ENCODE measurements around the gene GSTM3. TPM values are rescaled to one million over a fixed set of nuclear protein-coding genes. Genes with fewer than 3 reads are reported as not detected.
"Not testable (repeated sequence)": the region's sequence is repeated elsewhere in the genome, so short reads cannot be mapped to it uniquely, and the experiment has no call there.

Gene GSTM3
- total RNA-seq, 1 experiment from 2014 or later = 10.6 TPM

DNA sequence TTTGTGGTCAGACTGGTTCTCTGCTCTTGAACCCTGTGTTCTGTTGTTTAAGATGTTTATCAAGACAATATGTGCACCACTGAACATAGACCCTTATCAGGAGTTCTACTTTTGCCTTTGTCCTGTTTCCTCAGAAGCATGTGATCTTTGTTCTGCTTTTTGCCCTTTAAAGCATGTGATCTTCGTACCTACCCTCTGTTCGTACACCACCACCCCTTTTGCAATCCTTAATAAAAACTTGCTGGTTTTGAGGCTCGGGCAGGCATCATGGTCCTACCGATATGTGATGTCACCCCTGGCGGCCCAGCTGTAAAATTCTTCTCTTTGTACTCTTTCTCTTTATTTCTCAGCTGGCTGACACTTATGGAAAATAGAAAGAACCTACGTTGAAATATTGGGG is 56.1 kb downstream of the GSTM3 start:
- intact Hi-C loops (cut with micrococcal nuclease; ENCODE audit: unreplicated experiment); H3K36me3 ChIP-seq (ENCODE audit: control insufficient read depth, insufficient read depth, low read length); POLR2A ChIA-PET; H3K27ac Mint-ChIP-seq (ENCODE audit: unreplicated experiment); H3K4me1 ChIP-seq; CTCF ChIA-PET; H3K27me3 ChIP-seq (replicated peaks; ENCODE audit: control insufficient read depth, insufficient read depth, low read length); DNase-seq; H3K9me3 ChIP-seq; H3K27me3 Mint-ChIP-seq (ENCODE audit: insufficient read depth, unreplicated experiment); H3K9me3 Mint-ChIP-seq (ENCODE audit: unreplicated experiment); H3K4me3 ChIP-seq (ENCODE audit: low read depth, low read length); BruUV-seq (replicated peaks); H3K4me1 Mint-ChIP-seq (ENCODE audit: low read depth, unreplicated experiment); H3K4me3 Mint-ChIP-seq (ENCODE audit: unreplicated experiment); H3K36me3 Mint-ChIP-seq (ENCODE audit: insufficient read depth, unreplicated experiment): not testable (repeated sequence)

Other genes with a start within 250 kb of the GSTM3 start
- gene CYB561D1, start 246.9 kb downstream of the GSTM3 start, total RNA-seq (2022) = 6.6 and 7.3 TPM in 2 replicates
- 1.1 and 1.5 TPM in 2 replicates for gene AMIGO1, start 231.3 kb downstream of the GSTM3 start, total RNA-seq (2022)
- not detected in 2 replicates for gene GPR61, start 201.2 kb downstream of the GSTM3 start, total RNA-seq (2022)
- gene GNAI3, start 192.4 kb downstream of the GSTM3 start, total RNA-seq (2022) = 6.2 and 6.4 TPM in 2 replicates
- not detected in 2 replicates for gene GNAT2, start 121.4 kb downstream of the GSTM3 start, total RNA-seq (2022)
- 40.3 and 47.8 TPM in 2 replicates for gene AMPD2, start 121.2 kb downstream of the GSTM3 start, total RNA-seq (2022)
- 9.6 and 11.9 TPM in 2 replicates for gene GSTM4, start 84.9 kb downstream of the GSTM3 start, total RNA-seq (2022)
- 0.84 and 1.7 TPM in 2 replicates for gene GSTM2, start 73.0 kb downstream of the GSTM3 start, total RNA-seq (2022)
- not detected in 2 replicates for gene GSTM1, start 53.2 kb downstream of the GSTM3 start, total RNA-seq (2022)
- 6.0 and 9.1 TPM in 2 replicates for gene GSTM5, start 28.8 kb downstream of the GSTM3 start, total RNA-seq (2022)
- 15.3 and 18.5 TPM in 2 replicates for gene EPS8L3, start 22.9 kb upstream of the GSTM3 start, total RNA-seq (2022)
- 3.7 and 3.9 TPM in 2 replicates for gene CSF1, start 169.8 kb upstream of the GSTM3 start, total RNA-seq (2022)
- gene AHCYL1, start 243.7 kb upstream of the GSTM3 start, total RNA-seq (2022) = 62.6 and 64.2 TPM in 2 replicates